ENCODE results near the gene CISD1.

Gene CISD1

GRCh38 chr10:58304099-58304633, 35.2 kb downstream of the CISD1 start:
- H3K36me3 ChIP-seq (ENCODE audit: control insufficient read depth, insufficient read depth, low read length): no peaks in the 10 kb centered on the region
- H3K27ac ChIP-seq (ENCODE audit: insufficient read depth, low read depth, low read length, poor library complexity, severe bottlenecking): no peak overlapping the region
- no peak overlapping the region for H3K4me3 ChIP-seq (ENCODE audit: insufficient read depth, low read depth, low read length)
- H3K9me3 ChIP-seq (ENCODE audit: control insufficient read depth, low read length): no peaks in the 10 kb centered on the region
- 78 to 82% methylated on average over 3 of the region's 3 CpGs for WGBS, 2 experiments
- no peaks in the 10 kb centered on the region for H3K27me3 ChIP-seq (ENCODE audit: control insufficient read depth, insufficient read depth, low read length, poor library complexity, severe bottlenecking)
- no peaks in the 10 kb centered on the region for H3K4me1 ChIP-seq (ENCODE audit: control insufficient read depth, insufficient read depth, low read length)

DNA sequence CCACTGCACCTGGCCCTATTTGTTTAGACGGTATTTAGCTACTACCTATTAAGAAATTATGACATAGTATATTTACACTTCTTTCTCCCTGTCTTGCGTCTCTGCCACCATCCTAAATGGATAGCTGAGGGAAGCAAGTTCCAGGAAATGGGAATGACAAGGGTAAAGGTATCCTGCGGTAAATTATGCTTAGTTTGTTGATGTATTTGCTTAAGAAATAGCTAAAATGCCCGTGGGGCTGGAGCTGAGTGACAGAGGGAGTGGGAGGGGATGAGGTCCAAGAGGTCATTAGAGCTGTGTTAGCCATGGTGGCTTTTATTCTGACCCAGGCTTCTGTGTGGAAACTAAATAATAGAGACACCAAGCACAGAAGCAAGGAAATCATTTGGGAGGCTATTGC, 36.9 kb downstream of the CISD1 start:
- Histone ChIP-seq H3K36me3 (ENCODE audit: control insufficient read depth, insufficient read depth, low read length) (no peaks in the 10 kb centered on the region), H3K4me1 (ENCODE audit: control insufficient read depth, insufficient read depth, low read length) (no peaks in the 10 kb centered on the region), H3K9me3 (ENCODE audit: control insufficient read depth, low read length) (no peaks in the 10 kb centered on the region), H3K27ac (ENCODE audit: insufficient read depth, low read depth, low read length, poor library complexity, severe bottlenecking) (no peak overlapping the region), H3K4me3 (ENCODE audit: insufficient read depth, low read depth, low read length) (no peak overlapping the region), H3K27me3 (ENCODE audit: control insufficient read depth, insufficient read depth, low read length, poor library complexity, severe bottlenecking) (no peaks in the 10 kb centered on the region)
- WGBS, 2 experiments: 76 to 82% methylated on average over 3 to 4 of the region's 4 CpGs

GRCh38 chr10:58307676-58308075, 38.7 kb downstream of the CISD1 start:
- Histone ChIP-seq H3K27me3 (ENCODE audit: control insufficient read depth, insufficient read depth, low read length, poor library complexity, severe bottlenecking) (no peaks in the 10 kb centered on the region), H3K36me3 (ENCODE audit: control insufficient read depth, insufficient read depth, low read length) (no peaks in the 10 kb centered on the region), H3K9me3 (ENCODE audit: control insufficient read depth, low read length) (no peaks in the 10 kb centered on the region), H3K4me1 (ENCODE audit: control insufficient read depth, insufficient read depth, low read length) (no peaks in the 10 kb centered on the region), H3K4me3 (ENCODE audit: insufficient read depth, low read depth, low read length) (no peak overlapping the region), H3K27ac (ENCODE audit: insufficient read depth, low read depth, low read length, poor library complexity, severe bottlenecking) (no peak overlapping the region)
- 93 to 96% methylated on average over 3 of the region's 3 CpGs for WGBS, 2 experiments

- H3K27ac ChIP-seq (ENCODE audit: insufficient read depth, low read depth, low read length, poor library complexity, severe bottlenecking): no peak overlapping the region
- H3K4me3 ChIP-seq (ENCODE audit: insufficient read depth, low read depth, low read length): no peak overlapping the region
- no peaks in the 10 kb centered on the region for H3K9me3 ChIP-seq (ENCODE audit: control insufficient read depth, low read length)
- H3K27me3 ChIP-seq (ENCODE audit: control insufficient read depth, insufficient read depth, low read length, poor library complexity, severe bottlenecking): no peaks in the 10 kb centered on the region
- H3K36me3 ChIP-seq (ENCODE audit: control insufficient read depth, insufficient read depth, low read length): no peaks in the 10 kb centered on the region
- no peaks in the 10 kb centered on the region for H3K4me1 ChIP-seq (ENCODE audit: control insufficient read depth, insufficient read depth, low read length)
Observed at GRCh38 chr10:58311026-58311425, 42.1 kb downstream of the CISD1 start.

DNA sequence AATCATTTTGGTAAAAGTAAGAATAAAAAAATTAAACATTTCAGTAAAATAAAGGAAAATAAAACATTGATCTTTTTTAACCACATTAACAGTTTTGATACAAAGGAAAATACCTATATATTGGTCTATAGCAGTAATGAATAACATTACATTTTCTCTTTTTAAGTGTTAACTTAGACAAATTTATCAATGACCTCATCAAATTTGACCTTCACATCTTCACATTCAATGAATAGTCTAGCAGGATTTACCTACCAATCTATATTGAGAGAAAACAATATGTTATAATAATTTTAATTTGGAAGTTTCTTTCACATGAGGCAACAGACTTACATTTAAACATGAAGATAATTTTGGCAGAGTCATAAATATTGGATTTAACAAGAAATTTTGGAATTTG, 47.9 kb downstream of the CISD1 start:
- no peak overlapping the region for H3K27ac ChIP-seq (ENCODE audit: insufficient read depth, low read depth, low read length, poor library complexity, severe bottlenecking)
- no peaks in the 10 kb centered on the region for H3K9me3 ChIP-seq (ENCODE audit: control insufficient read depth, low read length)
- no peaks in the 10 kb centered on the region for H3K4me1 ChIP-seq (ENCODE audit: control insufficient read depth, insufficient read depth, low read length)
- no peaks in the 10 kb centered on the region for H3K36me3 ChIP-seq (ENCODE audit: control insufficient read depth, insufficient read depth, low read length)
- no peaks in the 10 kb centered on the region for H3K27me3 ChIP-seq (ENCODE audit: control insufficient read depth, insufficient read depth, low read length, poor library complexity, severe bottlenecking)
- H3K4me3 ChIP-seq (ENCODE audit: insufficient read depth, low read depth, low read length): no peak overlapping the region

DNA sequence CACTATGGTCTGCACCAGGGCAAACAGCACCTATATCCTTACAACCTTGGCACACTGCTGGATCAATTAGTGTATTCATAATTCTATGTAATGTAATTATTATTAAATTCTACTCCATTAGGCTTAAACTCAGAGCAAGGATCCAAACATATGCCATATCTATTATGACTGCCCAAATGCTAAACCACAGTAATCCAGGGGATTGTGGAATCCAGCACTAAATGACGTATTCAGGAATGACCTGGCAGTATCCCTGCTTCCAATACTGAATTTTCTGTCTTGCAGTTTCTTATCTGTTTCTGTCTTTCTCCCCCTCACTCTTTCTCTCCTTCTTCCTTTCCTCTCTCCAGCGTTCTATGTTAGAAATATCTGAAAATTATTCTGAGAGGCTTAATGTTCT, 49.4 kb downstream of the CISD1 start:
- no peaks in the 10 kb centered on the region for H3K9me3 ChIP-seq (ENCODE audit: control insufficient read depth, low read length)
- H3K4me3 ChIP-seq (ENCODE audit: insufficient read depth, low read depth, low read length): no peak overlapping the region
- WGBS, 2 experiments: 84 to 97% methylated on average over 1 to 2 of the region's 2 CpGs
- no peaks in the 10 kb centered on the region for H3K4me1 ChIP-seq (ENCODE audit: control insufficient read depth, insufficient read depth, low read length)
- H3K36me3 ChIP-seq (ENCODE audit: control insufficient read depth, insufficient read depth, low read length): no peaks in the 10 kb centered on the region
- H3K27me3 ChIP-seq (ENCODE audit: control insufficient read depth, insufficient read depth, low read length, poor library complexity, severe bottlenecking): no peaks in the 10 kb centered on the region
- H3K27ac ChIP-seq (ENCODE audit: insufficient read depth, low read depth, low read length, poor library complexity, severe bottlenecking): no peak overlapping the region

DNA sequence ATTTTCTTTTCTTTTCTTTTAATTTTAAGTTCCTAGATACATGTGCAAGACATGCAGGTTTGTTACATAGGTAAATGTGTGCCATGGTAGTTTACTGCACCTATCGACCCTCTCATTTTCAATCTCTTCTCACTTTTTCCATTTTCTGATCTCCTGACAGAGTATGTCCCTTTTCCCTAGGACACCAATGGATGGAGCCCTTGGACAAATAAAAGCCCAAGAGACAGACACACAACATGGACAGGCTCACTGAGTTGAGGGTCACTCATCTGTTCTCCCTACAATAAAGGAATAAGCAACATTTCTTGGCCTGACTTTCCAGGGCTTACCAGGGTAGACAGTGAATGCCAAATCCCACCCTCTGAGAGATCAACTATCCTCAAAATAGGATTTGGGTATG, 50.6 kb downstream of the CISD1 start:
- H3K4me1 ChIP-seq (ENCODE audit: control insufficient read depth, insufficient read depth, low read length): no peaks in the 10 kb centered on the region
- no peaks in the 10 kb centered on the region for H3K9me3 ChIP-seq (ENCODE audit: control insufficient read depth, low read length)
- H3K27me3 ChIP-seq (ENCODE audit: control insufficient read depth, insufficient read depth, low read length, poor library complexity, severe bottlenecking): no peaks in the 10 kb centered on the region
- H3K4me3 ChIP-seq (ENCODE audit: insufficient read depth, low read depth, low read length): no peak overlapping the region
- H3K27ac ChIP-seq (ENCODE audit: insufficient read depth, low read depth, low read length, poor library complexity, severe bottlenecking): no peak overlapping the region
- WGBS, 2 experiments: 71 to 75% methylated on average over 1 of the region's 1 CpG
- no peaks in the 10 kb centered on the region for H3K36me3 ChIP-seq (ENCODE audit: control insufficient read depth, insufficient read depth, low read length)

- no peak overlapping the region for H3K4me3 ChIP-seq (ENCODE audit: insufficient read depth, low read depth, low read length)
- H3K27ac ChIP-seq (ENCODE audit: insufficient read depth, low read depth, low read length, poor library complexity, severe bottlenecking): no peak overlapping the region
- WGBS, 2 experiments: 85 to 91% methylated on average over 4 of the region's 4 CpGs
- no peaks in the 10 kb centered on the region for H3K9me3 ChIP-seq (ENCODE audit: control insufficient read depth, low read length)
- H3K4me1 ChIP-seq (ENCODE audit: control insufficient read depth, insufficient read depth, low read length): no peaks in the 10 kb centered on the region
- H3K27me3 ChIP-seq (ENCODE audit: control insufficient read depth, insufficient read depth, low read length, poor library complexity, severe bottlenecking): no peaks in the 10 kb centered on the region
- H3K36me3 ChIP-seq (ENCODE audit: control insufficient read depth, insufficient read depth, low read length): no peaks in the 10 kb centered on the region
Observed at GRCh38 chr10:58320351-58321049, 51.5 kb downstream of the CISD1 start.

GRCh38 chr10:58322072-58322834, 53.3 kb downstream of the CISD1 start:
- Histone ChIP-seq H3K36me3 (ENCODE audit: control insufficient read depth, insufficient read depth, low read length) (no peaks in the 10 kb centered on the region), H3K9me3 (ENCODE audit: control insufficient read depth, low read length) (no peaks in the 10 kb centered on the region)
- 89 to 91% methylated on average over 3 of the region's 3 CpGs for WGBS, 2 experiments

GRCh38 chr10:58322835-58323209, 53.9 kb downstream of the CISD1 start:
- H3K36me3 ChIP-seq (ENCODE audit: control insufficient read depth, insufficient read depth, low read length): no peaks in the 10 kb centered on the region
- no peaks in the 10 kb centered on the region for H3K4me1 ChIP-seq (ENCODE audit: control insufficient read depth, insufficient read depth, low read length)
- no peak overlapping the region for H3K27ac ChIP-seq (ENCODE audit: insufficient read depth, low read depth, low read length, poor library complexity, severe bottlenecking)
- no peaks in the 10 kb centered on the region for H3K9me3 ChIP-seq (ENCODE audit: control insufficient read depth, low read length)
- 80 to 89% methylated on average over 1 of the region's 1 CpG for WGBS, 2 experiments
- H3K27me3 ChIP-seq (ENCODE audit: control insufficient read depth, insufficient read depth, low read length, poor library complexity, severe bottlenecking): no peaks in the 10 kb centered on the region
- no peak overlapping the region for H3K4me3 ChIP-seq (ENCODE audit: insufficient read depth, low read depth, low read length)

More at GRCh38 chr10:58322072-58322834, 53.3 kb downstream of the CISD1 start:
- no peak overlapping the region for H3K27ac ChIP-seq (ENCODE audit: insufficient read depth, low read depth, low read length, poor library complexity, severe bottlenecking)
- H3K4me1 ChIP-seq (ENCODE audit: control insufficient read depth, insufficient read depth, low read length): no peaks in the 10 kb centered on the region
- H3K27me3 ChIP-seq (ENCODE audit: control insufficient read depth, insufficient read depth, low read length, poor library complexity, severe bottlenecking): no peaks in the 10 kb centered on the region
- H3K4me3 ChIP-seq (ENCODE audit: insufficient read depth, low read depth, low read length): no peak overlapping the region
